GM12891 (cell line): ENCODE measurements around the gene HOXA9.

Experiments
- DNase-seq: peaks from one replicate; pipeline ENCODE4 v3.0.0; 2011; ENCODE audit warnings: low spot score; ENCODE audit not compliant: insufficient read length
- FAIRE-seq: peaks from 2 replicates; lab custom pipeline; 2011; peaks lifted over from hg19 to GRCh38; lab: Jason Lieb, UNC
- PAX5 ChIP-seq: IDR thresholded peaks from 2 replicates; pipeline ENCODE4 v1.6.1; 2011; ENCODE audit warnings: low read length, moderate library complexity, mild to moderate bottlenecking; ENCODE audit not compliant: insufficient read depth, severe bottlenecking
- POLR2A ChIP-seq: IDR thresholded peaks from 2 replicates; pipeline ENCODE4 v1.6.1; 2011; ENCODE audit warnings: low read depth, low read length, control low read depth
- POLR2AphosphoS5 ChIP-seq: IDR thresholded peaks from 2 replicates; pipeline ENCODE4 v1.6.1; 2011; ENCODE audit warnings: low read depth, low read length, control low read depth
- POU2F2 ChIP-seq: IDR thresholded peaks from 2 replicates; pipeline ENCODE4 v1.6.1; 2011; ENCODE audit warnings: low read depth, mild to moderate bottlenecking, control low read depth, low read length, moderate library complexity
- SPI1 ChIP-seq: IDR thresholded peaks from 2 replicates; pipeline ENCODE4 v1.6.1; 2011; ENCODE audit warnings: low read depth, low read length, control low read depth
- TAF1 ChIP-seq: IDR thresholded peaks from 2 replicates; pipeline ENCODE4 v1.6.1; 2011; ENCODE audit warnings: low read depth, low read length, control low read depth

The HOXA9 gene

DNA sequence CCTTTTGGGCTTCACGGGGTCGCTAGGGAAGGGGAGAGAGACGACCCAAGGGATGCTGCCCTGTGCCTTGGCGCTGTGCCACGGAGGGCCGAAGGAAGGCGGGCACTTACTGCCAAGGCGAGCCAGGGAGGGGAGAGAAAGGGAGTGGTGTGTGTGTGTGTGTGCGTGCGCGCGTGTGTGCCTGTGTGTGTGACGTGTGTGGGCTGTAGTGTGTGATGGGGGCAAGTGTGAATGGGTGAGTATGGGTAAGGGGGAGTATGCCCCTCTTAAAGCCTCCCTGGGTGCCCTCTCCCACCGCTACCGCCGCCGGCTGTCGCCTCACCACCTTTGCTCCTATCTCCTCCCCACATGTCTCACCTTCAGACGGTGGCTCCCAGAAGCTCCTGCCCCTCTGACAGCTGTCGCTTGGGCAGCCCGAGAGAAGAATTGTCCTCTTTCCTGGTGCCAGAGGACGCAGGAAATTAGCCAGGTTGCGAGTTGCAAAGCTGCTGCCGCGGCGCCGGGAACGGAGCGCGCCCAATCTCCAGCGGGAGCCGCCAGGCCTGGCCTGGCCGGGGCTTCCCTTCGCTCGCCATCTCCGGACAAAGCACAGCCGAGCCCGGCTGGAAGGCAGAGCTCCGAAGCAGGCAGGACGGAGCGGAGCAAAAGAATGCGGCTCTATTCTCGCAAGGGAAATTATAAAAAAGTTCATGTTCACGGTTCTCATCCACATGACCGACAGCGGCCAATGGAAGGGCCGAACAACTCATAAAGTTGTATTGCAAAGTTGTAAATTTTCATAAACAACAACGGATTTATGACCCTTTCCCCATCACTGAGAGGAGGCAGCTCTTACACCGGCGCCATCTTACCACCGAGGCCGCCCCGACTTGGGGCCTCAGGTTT is 13.2 kb downstream of the HOXA9 start, which contains the start of gene HOXA3:
Gene HOXA3, minus strand, starts transcription at position 653 of the 885 bp plus-strand sequence. CDS start 41,943 bp downstream, outside the sequence.
- FAIRE-seq (no peak), DNase-seq (no peak)
- TF ChIP-seq POLR2A (no peak), POU2F2 (no peak), PAX5 (no peak), POLR2AphosphoS5 (no peak), SPI1 (no peak), TAF1 (no peak)

DNA sequence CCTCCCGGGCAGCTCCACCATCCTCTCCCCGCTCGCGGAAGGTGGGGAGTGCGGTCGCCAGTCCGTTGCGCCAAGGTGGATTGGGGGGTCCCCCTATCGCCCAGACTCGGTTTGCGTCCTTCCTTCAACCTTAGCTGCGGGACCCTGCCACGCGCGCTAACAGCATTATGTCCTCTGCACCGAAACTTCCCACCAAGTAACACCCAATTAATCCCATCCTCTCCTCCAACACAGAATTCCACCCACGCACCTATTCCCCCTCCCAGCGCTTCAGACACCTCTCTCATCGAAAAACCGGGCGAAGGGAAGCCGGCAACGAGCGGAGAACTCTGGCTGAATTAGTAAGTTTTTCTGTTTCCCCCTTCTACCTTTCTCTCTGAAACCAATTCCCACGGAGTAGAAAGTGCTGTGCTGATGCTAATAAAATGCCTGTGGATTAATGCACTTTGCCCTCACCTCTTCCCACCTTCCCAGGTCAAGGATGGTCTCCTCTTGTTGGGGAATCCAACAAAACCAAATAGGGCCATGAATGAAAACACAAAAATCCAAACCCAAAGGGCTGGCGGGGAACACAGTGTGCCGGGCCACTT is 13.9 kb downstream of the HOXA9 start:
- FAIRE-seq (no peak), DNase-seq (no peak)
- TF ChIP-seq POLR2AphosphoS5: no peak
- TF ChIP-seq TAF1: no peak
- TF ChIP-seq POU2F2: no peak
- no peak for TF ChIP-seq SPI1
- no peak for TF ChIP-seq PAX5
- no peak for TF ChIP-seq POLR2A

DNA sequence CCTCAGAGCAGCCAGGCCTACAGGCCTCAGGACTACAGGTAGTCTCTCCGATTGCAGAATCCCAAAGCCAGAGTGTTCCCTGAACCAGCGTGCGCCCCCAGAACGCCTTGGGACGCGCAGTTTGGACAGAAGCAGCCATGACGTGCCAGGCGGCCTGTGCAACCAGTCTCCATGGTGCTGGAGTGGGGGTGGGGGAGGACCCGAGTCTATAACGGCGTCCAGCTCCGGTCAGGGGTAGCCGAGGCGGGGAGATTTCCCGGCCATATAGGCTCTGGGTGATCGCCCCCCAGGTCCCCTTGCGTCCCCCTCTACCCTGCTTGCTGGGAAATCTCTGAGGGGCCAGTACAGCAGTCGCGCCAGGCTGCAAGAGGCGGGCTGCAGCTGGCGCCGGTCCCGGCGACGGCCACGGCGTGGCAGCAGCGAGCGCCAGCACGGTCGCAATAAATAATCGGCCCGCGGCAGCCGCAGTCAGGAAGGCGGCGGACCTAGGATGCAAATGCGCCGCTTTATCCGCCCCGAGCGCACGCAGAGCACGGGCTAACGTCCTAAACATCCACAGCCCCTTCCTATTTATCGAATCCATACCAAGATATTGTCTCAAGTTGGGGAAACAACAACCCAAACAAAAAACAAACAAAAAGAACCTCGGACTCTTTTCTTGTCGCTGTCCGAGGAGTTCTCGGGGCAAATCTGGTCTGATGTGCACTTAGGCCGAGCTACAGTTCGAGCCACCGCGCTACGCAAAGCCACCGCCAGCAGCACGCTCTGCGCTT is 14.6 kb downstream of the HOXA9 start:
- TF ChIP-seq SPI1 (no peak), POU2F2 (peak; percentile 59; the same call in 1 of the 2 replicates)
- FAIRE-seq (peak; percentile 88), DNase-seq (peak; percentile 86)

DNA sequence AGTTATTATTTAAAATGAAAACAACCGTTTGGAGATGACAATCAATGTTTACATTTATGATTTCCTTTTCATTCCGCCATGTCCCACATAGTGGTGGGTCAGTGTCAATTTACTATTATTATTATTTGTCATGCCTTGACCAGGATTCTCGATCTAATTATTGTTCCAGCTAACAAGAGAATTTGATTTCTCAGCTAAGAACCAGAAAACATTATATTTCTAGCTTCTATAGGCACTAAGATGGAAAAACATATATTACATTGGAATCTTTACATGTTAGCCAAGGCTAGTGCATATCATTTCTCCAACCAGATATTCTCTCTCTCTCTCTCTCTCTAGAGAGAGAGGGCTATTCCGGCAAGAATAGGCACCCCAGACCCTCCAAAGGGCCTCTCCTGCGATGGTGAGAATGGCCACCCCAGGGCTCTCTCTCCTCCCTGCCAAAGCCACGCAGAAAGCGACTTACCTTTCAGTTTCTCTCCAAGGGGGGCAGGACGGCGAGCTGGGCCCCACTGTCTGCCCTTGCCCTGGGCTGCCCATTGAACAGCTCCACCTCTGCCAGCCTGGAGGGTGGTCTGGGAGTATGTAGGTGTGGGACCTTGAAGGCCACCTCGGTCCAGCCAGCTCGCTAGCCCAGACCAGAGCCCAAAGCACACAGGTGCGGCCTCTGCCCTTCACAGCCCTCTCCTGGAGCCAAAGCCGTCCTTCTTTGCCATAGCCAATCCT is 15.3 kb downstream of the HOXA9 start:
- no peak for DNase-seq
- FAIRE-seq: no peak
- TF ChIP-seq SPI1 (no peak), TAF1 (no peak), POU2F2 (no peak), POLR2AphosphoS5 (no peak), POLR2A (no peak), PAX5 (no peak)

DNA sequence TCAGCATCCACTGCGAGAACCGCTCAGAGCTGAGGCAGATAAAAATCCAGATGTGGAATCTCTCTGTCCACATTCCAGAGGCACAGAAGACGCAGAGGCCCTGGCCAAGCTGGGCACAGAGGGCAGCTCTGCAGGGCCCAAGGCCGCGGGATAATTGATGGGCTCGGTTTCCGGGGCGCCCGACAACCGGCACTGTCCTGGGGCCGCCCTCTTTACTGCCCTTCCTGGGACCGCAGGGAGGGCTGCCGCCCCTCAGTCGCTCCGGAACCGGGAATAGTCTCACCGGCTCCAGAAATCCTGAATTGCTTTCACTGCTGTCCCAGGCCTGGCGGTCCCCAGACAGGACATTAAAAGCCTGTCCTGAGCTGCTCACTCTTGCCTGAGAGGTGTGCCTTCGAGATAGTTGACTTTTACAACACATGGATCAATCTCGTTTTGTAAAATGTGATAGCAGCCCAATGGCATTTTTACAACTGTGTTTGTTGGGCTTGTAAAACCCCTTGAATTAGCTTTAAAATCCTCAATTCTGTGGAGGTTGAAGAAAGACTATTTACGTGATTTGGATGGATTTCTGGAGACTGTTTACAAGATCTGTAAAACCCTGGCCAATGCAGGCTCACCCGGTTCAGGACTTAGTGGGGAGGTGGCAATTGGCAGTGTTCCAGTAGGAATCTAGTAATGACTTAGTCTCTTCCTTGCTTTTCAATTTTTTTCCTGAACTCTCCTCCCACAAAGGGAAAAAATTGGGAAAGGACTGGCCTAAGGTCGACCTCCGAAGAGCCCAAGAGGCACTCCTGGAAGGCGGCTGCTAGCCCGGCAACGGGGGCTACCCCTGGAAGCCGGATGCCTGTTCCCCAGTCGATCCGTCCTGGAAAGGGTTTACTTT is 16.3 kb downstream of the HOXA9 start:
- TF ChIP-seq POU2F2: no peak
- TF ChIP-seq POLR2AphosphoS5: no peak
- no peak for TF ChIP-seq SPI1
- TF ChIP-seq PAX5: no peak
- no peak for TF ChIP-seq POLR2A
- TF ChIP-seq TAF1: no peak
- no peak for FAIRE-seq
- no peak for DNase-seq

DNA sequence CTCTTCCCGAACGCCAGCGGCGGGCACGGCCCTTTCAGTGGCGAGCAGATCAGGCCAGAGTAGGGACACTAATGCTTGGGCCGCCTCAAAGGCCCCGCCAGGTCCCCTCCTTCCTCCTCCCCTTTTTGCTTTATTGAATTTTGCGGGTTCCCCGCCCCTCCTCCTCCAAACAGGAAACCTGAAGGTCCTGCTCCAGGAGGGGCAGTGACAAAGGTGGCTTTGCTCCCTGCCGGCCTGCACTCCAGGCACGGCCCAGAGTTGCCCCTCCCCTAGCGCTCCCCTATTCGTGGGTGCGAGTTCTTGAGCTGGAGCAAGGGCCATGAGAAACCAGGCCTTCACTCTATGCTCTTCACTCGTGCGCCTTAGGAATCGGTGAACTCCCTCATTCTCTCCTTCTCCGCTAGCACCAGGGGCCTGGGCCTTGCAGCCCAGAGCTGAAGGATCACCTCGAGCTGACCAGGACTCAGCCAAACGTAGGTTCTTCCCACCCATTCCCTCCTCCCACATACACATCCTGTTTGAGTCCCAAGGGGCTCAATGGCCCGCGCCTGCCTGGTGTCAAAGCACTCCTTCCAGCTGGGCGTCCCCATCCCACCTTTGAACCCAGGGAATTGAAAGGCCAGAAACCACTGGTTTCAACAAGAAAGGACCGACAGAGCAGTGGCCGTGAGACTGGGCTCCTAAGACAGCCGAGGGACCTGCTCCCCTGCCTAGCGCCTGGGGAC is 17.1 kb downstream of the HOXA9 start:
- FAIRE-seq: no peak

DNA sequence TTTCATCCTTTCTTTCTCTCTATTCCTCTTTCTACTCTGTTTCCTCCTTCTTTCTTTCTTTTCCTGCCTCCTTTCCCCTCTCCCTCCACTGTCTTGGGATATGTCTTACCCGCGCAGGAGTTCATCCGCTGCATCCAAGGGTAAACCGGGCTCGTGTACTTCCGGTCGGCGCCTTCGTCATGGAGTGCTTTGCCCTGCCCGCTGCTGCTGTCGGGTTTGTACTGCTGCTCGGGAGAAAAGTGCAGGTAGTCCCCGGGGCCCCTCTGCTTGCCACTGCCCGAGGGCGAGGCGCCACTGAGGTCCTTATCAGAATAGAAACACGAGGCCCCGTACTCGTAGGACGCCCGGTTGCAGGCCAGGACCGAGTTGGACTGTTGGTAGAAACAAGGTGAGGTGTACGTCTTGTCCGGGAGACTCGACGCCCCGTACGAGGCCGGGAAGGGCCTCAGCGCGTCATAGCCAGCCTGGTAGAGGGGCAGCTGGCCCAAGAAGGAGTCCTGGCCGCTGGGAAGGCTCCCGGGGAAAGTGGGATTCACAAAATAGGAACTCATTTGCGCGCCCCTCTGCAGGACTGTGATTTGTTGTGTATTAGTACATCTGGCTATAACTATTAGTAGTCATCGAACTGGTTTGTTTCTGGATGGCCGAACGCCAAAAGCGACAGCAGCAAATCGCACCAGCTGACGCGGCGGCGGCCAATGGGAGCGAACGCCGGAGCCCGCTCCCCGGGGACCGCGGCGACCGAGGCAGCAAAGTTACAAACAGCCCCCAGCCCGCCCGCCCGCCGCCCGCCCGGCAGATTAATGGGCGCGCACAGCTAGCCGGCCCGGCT is 17.9 kb downstream of the HOXA9 start, which contains the start of gene HOXA6:
Gene HOXA6, minus strand, starts transcription at position 576 of the 832 bp plus-strand sequence. Its CDS starts 25 bp downstream, at position 551.
- FAIRE-seq (no peak), DNase-seq (no peak)
- TF ChIP-seq TAF1 (no peak), POLR2AphosphoS5 (no peak), SPI1 (no peak), POU2F2 (no peak), POLR2A (no peak), PAX5 (no peak)

More for the DNA sequence above, 17.1 kb downstream of the HOXA9 start:
- no peak for DNase-seq
- TF ChIP-seq POU2F2: no peak
- no peak for TF ChIP-seq TAF1
- TF ChIP-seq POLR2A: no peak
- TF ChIP-seq SPI1: no peak
- no peak for TF ChIP-seq PAX5
- no peak for TF ChIP-seq POLR2AphosphoS5
